Subcutaneous adipose tissue (tissue), 4 donors: Measurements from ENCODE around the gene IPPK. TPM values are rescaled to one million over a fixed set of nuclear protein-coding genes. Genes with fewer than 3 reads are reported as not detected.

Experiments used
- CTCF ChIP-seq: fragments of 450-650 bp; IDR thresholded peaks from one replicate; pipeline ENCODE4 v1.5.1; 2016; ENCODE audit warnings: low read depth, mild to moderate bottlenecking, control low read depth, antibody characterized with exemption, moderate library complexity
- total RNA-seq, 4 donors: library from RNA; depleted of rRNA; stranded (reverse); fragments of >200 nt; gene quantifications; one replicate each; pipeline ENCODE4 v1.1.0, GENCODE V29; 2016

The IPPK gene
- total RNA-seq, 4 donors from 2014 or later: 5.4 to 8.3 (median 7.3) TPM

- no peak for TF ChIP-seq CTCF
Measured at GRCh38 chr9:92668746-92669526, 995 bp downstream of the IPPK start.

- no peak for TF ChIP-seq CTCF
Measured at GRCh38 chr9:92666912-92667532, 2.9 kb downstream of the IPPK start.

- TF ChIP-seq CTCF: no peak
Measured at GRCh38 chr9:92666236-92666635, 3.7 kb downstream of the IPPK start.

- TF ChIP-seq CTCF: no peak
Measured at GRCh38 chr9:92665836-92666235, 4.1 kb downstream of the IPPK start.

GRCh38 chr9:92664394-92665152, 5.4 kb downstream of the IPPK start:
- TF ChIP-seq CTCF: no peak

- TF ChIP-seq CTCF: no peak
Measured at GRCh38 chr9:92663951-92664350, 6.0 kb downstream of the IPPK start.

GRCh38 chr9:92663126-92663525, 6.8 kb downstream of the IPPK start:
- no peak for TF ChIP-seq CTCF
